ENCODE results near the gene SMARCD2.
"Not testable (repeated sequence)": the region's sequence is repeated elsewhere in the genome, so short reads cannot be mapped to it uniquely, and the experiment has no call there.

Gene SMARCD2

GRCh38 chr17:63853260-63853659, 10.8 kb upstream of the SMARCD2 start:
- DNase-seq (ENCODE audit: low read depth, low spot score), result no peak

- no peak for DNase-seq (ENCODE audit: low read depth, low spot score)
These were observed 7.9 kb upstream of the SMARCD2 start for GRCh38 chr17:63850401-63850800.

- DNase-seq (ENCODE audit: low read depth, low spot score), result peak; percentile 76
These were observed 6.6 kb upstream of the SMARCD2 start for GRCh38 chr17:63848834-63849689.

GRCh38 chr17:63847525-63848249, 5.2 kb upstream of the SMARCD2 start:
- DNase-seq (ENCODE audit: low read depth, low spot score), result no peak

GRCh38 chr17:63845509-63845908, 3.0 kb upstream of the SMARCD2 start:
- no peak for DNase-seq (ENCODE audit: low read depth, low spot score)

GRCh38 chr17:63843910-63844677, 1.6 kb upstream of the SMARCD2 start:
- DNase-seq (ENCODE audit: low read depth, low spot score), result no peak

GRCh38 chr17:63843387-63843888, 953 bp upstream of the SMARCD2 start:
- DNase-seq (ENCODE audit: low read depth, low spot score), result not testable (repeated sequence)

- DNase-seq (ENCODE audit: low read depth, low spot score), result no peak
These were observed 329 bp downstream of the SMARCD2 start for GRCh38 chr17:63842173-63842539.

GRCh38 chr17:63841350-63842172, 924 bp downstream of the SMARCD2 start:
- DNase-seq (ENCODE audit: low read depth, low spot score), result no peak

- no peak for DNase-seq (ENCODE audit: low read depth, low spot score)
These were observed 1.7 kb downstream of the SMARCD2 start for GRCh38 chr17:63840591-63841349.

- DNase-seq (ENCODE audit: low read depth, low spot score), result no peak
These were observed 3.8 kb downstream of the SMARCD2 start for GRCh38 chr17:63838631-63839171.

GRCh38 chr17:63837962-63838600, 4.4 kb downstream of the SMARCD2 start:
- no peak for DNase-seq (ENCODE audit: low read depth, low spot score)

- DNase-seq (ENCODE audit: low read depth, low spot score), result no peak
These were observed 5.0 kb downstream of the SMARCD2 start for GRCh38 chr17:63837480-63837879.

GRCh38 chr17:63836811-63837210, 5.7 kb downstream of the SMARCD2 start:
- DNase-seq (ENCODE audit: low read depth, low spot score), result no peak

GRCh38 chr17:63835167-63835720, 7.2 kb downstream of the SMARCD2 start:
- DNase-seq (ENCODE audit: low read depth, low spot score), result no peak

- peak; percentile 47 for DNase-seq (ENCODE audit: low read depth, low spot score)
These were observed 7.9 kb downstream of the SMARCD2 start for GRCh38 chr17:63834431-63835166.

GRCh38 chr17:63833741-63834373, 8.6 kb downstream of the SMARCD2 start:
- no peak for DNase-seq (ENCODE audit: low read depth, low spot score)
